HG03432 (cell line): ENCODE results near the gene TRAF6.

ENCODE experiments used
- ATAC-seq: cut with Tn5 transposase; IDR thresholded peaks from one replicate; pipeline ENCODE4 v1.9.1; 2021; ENCODE audit warnings: mild to moderate bottlenecking, moderate library complexity; ENCODE audit not compliant: unreplicated experiment

Gene TRAF6

DNA sequence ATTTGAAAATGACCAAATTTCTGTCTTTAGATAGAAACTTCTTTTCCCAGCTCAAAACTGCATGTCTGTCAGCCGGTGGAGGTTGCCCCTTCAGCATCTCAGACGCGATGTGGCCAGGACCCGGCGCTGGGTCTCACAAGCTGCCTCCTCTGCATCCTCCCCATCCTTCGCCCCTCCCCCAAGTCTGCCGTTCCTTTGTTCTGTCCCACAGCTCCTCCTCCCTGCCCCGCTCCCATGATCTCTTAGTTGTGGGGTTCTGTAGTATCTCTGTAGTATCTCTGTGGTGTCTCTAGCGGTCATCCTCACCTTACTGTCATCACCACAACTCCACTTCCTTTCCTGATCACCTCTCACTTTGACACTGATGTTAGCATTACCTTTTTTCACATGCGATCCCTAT lies 49.9 kb downstream of the TRAF6 start:
- ATAC-seq, result no peak

DNA sequence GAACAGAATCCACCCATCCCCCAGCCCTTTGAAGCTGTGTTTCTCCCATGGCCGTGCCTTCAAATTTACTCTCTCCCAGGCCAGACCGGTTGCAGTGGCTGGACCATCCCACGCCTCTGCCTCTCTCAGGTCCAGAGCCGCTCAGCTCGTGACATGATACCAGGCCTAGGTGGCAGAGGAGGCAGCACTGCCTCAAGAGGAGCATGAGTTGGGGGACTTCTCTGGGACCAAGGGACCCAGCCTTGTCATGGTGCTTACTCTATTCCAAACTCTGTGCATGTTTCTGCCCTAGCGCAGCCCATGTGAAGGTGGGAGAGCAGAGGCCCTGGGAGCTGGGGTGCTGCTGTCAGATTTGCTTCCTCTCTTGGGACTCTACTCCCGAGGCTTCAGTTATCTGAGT lies 51.0 kb downstream of the TRAF6 start:
- ATAC-seq, result no peak

DNA sequence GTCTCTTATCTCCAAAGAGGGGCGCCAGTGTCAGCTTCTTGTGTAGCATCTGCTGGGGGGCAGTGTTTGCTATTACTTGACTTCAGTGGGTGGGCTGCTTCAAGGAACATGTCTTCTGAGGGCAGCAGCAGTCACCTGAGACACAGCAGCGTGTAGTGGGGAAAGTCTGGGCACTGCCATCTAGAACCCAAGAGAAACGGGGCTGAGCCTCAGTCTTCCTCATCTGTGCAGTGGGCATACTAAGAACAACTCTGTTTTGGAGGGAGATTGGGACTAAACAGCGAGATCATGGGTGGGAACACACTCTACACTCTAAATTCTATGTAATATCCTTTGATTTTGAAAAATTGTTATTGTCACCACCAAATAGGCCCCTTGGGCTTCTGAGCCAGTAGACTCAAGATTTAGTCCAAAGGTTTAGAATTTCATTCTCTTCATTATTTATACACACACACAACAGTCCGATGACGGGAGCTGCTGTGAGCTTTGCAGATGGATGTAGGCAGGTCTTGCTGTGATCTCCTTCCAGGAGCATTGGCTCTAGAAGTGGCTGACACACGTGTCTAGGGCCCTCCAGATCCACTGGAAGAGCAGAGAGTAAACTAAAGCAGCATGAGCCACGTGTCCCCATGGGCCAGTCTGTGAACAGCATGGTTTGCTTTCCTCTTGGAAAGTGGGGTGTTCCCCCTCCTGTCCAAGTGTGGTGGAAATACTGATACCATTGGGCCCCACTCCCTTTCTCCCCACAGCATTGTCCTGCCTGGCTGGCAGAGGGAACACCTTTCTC lies 51.8 kb downstream of the TRAF6 start:
- ATAC-seq, result no peak

DNA sequence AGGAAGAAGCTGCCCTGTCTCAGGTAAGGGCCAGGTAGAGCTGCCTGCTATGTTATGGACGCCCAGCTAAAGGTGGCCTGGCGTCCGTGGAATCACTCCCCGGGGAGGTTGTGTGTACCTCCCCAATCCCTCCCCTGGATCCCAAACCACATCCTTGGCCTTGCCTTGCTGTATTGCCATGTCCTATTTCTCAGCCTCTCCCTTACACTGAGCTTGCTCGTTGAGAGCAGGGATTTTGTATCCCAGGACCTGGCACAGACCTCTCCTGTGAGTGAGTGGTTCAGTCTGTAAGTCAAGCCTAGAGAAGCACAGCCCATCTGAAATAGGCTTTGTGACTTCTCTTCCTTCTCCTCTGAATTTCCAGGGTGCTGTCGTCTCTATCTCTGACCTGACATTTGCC lies 53.9 kb downstream of the TRAF6 start:
- no peak for ATAC-seq

DNA sequence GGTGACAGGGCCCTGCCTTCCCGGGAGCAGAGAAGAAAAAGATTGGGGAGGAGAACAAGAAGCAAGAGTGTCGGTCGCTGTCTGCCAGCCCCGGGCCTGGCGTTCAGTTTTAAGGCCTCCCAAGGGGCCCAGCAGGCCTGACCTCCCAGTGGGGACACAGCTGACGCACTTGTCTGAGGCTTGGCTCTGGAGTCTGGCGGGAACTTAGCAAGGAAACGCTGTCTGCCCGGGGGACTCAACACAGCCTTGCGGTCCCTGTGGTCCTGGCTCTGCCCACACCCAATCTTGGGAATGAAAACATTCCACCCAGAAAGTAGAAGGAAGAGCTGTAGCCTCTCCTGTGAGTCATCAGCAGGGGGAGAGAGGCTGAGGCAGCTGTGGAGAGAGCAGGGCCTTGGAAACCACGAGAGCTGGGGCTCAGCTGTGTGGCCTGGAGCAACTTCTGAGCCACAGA lies 54.4 kb downstream of the TRAF6 start:
- no peak for ATAC-seq

DNA sequence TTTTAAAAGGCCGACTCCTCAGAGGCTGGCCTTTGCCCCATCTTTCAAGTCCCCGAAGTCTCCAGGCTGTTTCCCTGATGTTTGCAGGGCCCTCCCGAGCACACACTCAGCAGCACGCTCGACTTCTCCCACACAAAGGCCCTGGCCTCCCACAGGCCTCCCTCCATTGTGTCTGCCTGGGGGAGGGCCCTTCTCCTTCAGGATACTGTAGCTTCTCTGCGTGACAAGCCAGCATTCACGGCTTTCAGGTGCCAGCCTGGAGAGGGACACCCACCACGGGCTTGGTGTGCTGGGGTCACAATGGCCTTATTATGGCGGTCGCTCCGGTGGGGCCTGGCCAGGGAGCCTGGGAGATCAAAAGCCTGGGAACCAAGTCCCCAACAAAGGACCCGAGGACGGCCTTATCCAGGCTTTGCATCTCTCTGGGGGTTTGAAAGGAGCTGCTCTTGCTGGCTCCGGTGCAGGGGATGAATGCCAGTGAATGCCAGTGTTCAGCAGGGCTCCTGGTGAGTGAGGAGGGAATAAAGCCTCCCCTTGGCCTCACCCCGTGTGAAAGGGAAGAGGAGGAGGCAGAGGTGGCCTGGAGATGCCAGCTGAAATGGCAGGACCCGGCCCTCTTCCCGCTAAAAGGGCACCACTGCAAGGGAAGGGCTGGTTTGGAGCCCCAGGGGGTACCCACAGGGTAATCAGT lies 55.0 kb downstream of the TRAF6 start:
- ATAC-seq, result no peak

DNA sequence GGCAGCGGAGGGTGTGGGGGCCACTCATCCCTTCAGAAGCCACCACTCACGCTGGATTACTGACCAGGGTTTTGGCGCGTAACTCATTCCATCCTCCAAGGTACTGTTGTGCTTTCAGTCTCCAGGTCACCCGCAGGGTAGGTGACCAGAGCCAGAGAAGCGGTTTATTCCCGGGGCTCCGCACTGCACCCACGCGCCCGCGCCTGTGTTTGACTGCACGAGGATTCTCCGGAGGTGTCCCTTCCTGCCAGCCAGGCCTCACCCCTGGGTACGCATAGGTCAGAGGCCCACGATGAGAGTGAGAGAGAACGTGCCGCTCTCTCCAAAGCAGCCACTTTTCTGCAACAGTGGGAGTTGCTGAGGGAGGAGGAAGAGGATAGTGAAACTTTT lies 55.5 kb downstream of the TRAF6 start:
- no peak for ATAC-seq

DNA sequence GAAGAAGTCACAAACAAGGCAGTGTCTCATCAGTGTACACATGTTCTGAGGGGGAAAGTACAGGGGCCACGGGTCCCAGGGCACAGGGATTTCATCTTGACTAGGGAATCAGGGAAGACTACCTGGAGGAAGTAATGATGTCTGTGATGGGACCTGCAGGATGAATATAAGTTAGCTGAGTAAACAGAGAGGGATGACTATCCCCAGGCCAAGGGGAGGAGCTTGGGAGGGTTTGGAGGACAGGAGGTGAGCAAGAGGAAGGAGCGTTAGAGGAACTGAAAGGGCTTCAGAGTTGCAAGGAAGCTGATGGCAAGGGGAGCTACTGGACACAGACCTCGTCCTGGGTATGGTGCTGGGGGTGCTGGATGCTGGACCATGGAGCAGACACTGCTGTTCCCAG lies 56.4 kb downstream of the TRAF6 start:
- peak; percentile 46 for ATAC-seq

DNA sequence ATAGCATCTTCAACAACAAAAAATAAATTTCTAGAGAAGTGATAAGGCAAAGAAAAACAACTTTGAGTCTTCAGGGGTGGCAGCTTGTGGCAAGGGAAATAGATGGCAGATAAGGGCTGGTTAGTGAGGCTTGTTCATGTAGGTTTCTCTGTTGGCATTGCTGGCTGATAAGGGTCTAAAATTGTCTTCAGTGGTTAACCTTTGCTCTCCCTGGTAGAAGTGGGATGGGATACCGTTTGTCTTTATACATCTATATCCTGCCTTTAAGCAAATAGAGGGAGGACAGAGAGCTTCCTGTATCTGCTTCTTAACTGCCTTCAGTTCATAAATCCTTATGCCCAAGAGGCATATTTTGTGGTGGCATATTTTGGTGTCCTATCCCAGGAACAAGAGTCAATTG lies 57.1 kb downstream of the TRAF6 start:
- no peak for ATAC-seq

DNA sequence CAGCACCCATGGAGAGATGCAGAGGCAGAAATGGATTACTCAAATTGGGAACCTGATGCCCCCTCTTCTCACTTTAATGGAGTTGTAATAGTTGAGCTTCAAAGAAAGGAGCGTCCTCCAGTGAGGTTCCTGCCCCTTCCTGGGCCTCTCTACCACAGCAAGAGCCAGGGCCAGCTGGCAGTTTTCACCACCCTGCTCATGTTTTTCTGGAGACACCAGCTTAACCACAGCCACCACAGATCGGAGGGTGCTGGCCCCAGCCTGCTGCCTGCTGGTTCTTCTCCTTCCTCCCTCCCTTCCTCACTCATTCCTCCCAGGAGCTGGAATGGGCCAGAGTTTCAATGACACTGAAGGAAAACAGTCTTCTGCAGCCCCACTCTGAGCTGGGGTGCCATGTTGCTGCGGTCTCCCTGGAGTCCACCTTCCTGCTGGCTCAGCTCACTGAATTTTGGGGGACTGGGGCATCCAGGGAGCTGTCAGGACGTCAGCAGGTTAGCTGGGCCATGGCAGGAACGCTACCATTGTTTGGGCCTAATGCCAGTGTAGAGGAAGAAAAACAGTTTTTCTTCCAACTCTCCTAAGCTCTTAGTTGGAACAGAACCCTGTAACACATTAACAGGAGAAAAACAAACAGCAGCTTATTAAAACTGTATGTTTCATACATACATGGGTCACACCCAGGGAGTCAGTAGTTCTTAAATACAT lies 57.7 kb downstream of the TRAF6 start:
- no peak for ATAC-seq

DNA sequence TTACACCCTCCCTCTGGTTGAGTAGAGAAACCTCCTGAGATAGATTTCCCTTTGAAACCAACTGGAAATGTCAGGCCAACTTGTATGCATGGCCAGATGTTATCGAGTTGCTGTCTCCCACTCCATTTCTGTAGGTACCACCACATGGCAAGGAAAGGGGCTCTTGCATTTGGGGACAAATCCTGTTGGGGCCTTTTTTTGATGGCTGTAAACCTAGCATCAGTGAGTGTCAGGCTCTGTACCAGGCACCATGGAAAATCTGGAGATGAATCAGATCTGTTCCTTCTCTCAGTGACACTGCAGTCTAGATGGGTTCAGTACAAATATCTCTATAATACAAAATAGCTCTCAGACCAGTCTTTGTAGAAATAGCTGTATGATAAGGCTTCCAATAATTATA lies 58.4 kb downstream of the TRAF6 start:
- ATAC-seq, result no peak

DNA sequence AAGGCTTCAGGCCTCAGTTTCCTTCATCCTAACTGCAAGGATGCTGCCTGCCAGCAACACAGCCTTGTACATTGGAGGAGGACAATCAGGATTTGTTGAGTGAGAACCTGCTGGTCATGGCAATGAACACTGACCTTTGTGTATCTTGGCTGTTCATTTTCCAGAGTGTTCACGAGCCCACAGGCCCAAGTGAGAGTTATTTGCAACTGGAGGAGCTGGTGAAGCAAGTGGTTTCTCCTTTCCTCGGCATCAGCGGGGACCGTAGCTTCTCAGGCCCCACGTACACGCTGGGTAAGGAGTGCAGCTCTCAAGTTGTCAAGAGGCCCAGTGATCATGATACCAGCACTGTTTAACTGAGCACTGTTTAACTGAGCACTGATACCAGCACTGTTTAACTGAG lies 59.0 kb downstream of the TRAF6 start:
- no peak for ATAC-seq

DNA sequence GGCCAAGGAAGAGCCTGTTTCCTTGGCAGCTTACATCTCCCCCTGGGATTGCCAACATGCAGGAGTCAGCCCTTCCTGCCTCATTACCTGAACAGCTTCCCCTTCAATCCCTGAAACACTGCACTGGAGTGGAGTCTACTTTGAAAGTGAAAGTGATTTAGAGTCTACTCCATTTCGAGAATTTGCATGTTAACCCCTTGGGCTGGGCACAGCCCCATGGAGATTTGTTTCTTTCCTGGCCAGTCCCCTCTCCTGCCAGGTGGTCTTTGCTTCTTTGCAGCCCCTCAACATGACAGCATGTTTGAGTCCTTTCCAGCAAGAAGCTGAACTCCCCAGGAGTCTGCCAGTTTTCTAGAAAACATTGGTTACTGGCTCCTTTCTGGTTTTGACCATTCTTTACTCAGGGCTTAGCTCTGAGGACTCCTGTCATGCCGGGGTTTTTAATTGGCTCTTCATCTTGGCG lies 59.9 kb downstream of the TRAF6 start:
- ATAC-seq, result peak; percentile 69

DNA sequence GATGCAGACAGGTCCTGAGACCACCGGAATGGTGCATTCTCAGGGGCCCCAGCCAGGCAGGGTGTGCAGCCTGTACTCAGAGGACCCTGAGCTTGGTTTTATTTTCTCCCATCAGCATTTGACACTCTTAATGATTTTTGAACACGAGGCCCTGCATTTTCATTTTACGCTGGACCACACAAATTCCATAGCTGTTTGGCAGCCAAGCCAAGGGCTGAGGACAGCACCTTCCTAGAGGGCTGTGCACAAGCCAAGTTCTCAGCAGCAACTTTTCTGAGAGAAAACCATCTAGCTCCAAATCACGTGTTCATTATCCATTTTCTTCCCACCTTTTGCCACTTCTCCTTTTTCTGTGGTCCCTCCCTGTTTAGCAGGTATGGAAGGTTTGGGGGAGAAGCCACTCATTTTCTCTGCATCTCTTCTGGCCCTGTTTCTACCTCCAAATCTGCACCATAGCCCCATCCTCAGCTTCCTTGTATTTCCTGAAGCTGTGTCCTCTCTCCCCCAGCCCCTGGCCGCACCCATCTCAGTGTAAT lies 60.4 kb downstream of the TRAF6 start:
- ATAC-seq, result no peak

DNA sequence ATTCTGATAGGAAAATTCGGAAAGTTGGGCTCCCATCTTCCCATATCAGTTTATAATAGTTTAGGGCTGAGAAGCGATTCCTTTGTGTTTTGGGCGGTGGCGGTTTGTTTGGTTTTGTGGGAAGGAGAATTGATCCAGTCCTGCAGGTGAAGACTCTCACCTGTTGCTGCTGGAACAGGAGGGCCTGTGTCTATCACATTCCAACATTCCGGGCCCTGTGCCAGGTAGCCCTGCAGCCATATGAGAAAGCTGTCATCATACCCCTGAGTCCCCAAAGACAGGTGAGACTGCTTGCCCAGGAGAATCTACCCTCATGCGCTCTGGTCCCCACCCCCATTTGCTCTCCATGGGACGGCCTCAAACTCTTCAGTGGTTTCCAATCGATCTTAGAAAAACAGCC lies 62.1 kb downstream of the TRAF6 start:
- ATAC-seq, result no peak

DNA sequence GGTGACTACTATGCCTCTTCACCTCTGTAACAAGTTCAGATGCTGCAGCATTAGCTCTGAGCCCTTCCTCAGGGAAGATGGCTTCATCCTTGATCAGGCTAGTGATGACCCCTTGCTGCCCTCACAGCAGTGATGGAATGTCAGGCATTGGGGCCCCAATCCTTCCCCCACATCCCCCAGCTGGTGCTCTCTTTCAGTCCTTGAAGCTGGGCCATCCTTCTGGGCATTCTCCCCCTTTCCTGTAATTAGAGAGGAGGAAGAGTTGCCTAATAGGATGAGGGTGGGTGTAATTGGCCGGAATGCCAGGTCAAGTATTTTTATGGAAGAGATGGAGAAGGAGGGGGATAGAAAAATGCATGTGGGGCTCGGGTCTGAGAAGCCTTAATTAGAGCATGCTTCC lies 62.6 kb downstream of the TRAF6 start:
- ATAC-seq, result no peak

DNA sequence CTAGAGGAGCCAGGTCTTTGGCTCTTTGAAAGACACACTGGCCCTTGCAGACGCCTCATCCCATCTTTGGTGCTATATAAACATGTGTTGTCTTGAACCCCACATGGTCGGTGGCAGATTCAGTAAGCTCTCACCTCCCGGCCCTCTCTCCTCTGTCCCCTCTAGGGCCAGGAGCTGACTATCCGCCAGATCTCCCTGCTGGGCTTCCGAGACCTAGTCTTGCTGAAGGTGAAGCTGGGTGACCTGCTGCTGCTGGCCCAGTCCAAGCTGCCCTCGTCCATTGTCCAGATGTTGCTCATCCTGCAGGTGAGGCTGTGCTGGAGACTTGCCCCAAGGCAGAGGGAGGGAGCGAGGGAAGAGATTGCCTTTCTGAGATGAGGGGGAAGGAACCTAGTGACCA lies 63.9 kb downstream of the TRAF6 start:
- ATAC-seq, result no peak

DNA sequence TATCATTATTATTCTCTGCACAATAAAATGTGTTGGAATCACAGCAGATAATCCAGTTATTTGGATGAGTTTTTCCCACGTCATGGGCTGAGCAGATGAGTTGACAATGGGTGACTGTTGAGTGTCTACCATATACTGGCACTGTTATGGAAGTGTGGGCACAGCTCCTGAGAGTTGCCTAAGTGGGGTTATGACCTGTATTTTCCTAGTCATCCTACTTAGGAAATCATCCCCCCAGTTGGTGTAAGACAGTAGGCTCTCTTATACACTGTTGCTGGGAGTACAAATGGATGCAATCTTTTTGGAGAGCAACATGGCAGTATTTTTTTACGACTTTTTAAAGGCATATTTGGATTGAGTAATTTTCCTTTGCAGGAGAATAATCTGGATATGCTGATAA lies 66.4 kb downstream of the TRAF6 start:
- no peak for ATAC-seq

DNA sequence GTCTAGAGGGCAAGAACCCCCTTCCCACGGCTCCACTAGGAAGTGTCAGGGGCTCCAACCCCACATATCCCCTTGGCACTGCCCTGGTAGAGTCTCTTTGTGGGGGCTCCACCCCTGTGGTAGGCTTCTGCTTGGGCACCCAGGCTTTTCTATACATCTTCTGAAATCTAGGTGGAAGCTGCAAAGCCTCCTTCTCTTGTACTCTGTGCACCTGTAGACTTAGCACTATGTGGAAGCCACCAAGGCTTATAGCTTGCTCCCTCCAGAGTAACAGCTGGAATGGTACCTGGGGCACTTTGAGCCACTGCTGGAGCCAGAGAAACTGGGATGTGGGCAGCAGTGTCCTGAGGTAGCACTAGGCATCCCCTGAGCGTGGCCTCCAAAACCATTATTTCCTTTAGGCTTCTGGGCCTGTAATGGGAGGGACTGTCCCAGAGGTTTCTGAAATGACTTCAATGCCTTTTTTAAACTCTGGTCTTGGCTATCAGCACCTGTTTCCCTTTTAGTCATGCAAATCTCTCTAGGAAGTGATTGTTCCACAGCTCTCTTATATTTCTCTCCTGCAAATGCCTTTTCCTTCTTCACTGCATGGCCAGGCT lies 68.4 kb downstream of the TRAF6 start:
- peak; percentile 99 for ATAC-seq

DNA sequence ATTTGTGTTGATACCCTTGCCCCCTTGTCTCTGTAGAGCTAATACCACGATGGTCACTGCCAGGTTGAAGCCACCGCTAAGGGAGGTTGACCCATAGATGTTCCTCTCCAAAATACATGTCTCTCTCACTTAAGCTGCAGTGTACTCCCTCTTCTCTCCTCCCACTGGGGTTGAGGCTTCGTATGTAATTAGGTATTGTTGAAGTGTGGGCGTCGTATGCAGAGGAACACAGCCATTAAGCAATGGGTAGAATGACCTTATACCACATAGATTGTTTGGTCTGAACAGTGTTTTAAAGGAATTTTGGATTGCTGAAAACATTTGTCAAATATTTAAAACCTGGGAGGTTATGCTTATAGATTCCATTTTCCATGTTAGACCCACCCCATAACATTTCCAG lies 71.9 kb downstream of the TRAF6 start:
- ATAC-seq, result no peak

DNA sequence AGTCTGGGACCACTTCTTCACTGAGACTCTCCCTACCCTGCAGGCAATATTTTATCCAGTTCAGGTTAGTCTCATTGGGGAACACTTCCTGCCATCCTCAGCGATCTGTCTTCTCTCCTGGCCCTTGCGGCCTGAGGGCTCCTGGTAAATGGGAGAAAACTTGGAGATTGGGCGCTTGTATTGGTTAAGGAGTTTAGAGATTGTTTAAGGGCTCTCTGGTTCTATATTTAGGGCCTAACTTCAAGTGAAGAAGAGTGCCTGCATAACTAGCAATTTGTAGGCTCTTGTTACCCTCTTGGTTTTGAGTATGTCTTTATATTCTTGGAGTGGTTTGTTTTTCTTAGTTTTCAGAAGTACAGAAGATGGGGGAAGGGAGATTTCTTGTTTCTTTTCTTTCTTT lies 72.7 kb downstream of the TRAF6 start:
- no peak for ATAC-seq
